GM18951 (cell line): ENCODE data around the gene RILPL2.
"Not testable (repeated sequence)": the region's sequence is repeated elsewhere in the genome, so short reads cannot be mapped to it uniquely, and the experiment has no call there.

Experiments used
- POLR2A ChIP-seq: IDR thresholded peaks from 4 replicates; pipeline ENCODE4 v1.6.1; 2011; ENCODE audit warnings: mild to moderate bottlenecking; ENCODE audit not compliant: insufficient read length, insufficient read depth; ENCODE audit errors: extremely low read depth
- in situ Hi-C: fragments of 300-500 bp; cut with MboI; formaldehyde crosslinking; loops from one replicate; pipeline ENCODE4 v1.12.0; 2022; ENCODE audit warnings: low sequenced_read_pairs, mixed read lengths, inconsistent platforms; ENCODE audit not compliant: unreplicated experiment

The RILPL2 gene

GRCh38 chr12:123436017-123436964 lies at the start of gene RILPL2:
Gene RILPL2, minus strand, starts transcription at chr12:123436684. Its CDS starts 264 bp downstream, at chr12:123436420.
- in situ Hi-C loops = no loop called here
- peak; percentile 62 for TF ChIP-seq POLR2A

- no peak for TF ChIP-seq POLR2A
- in situ Hi-C loops = no loop called here
Measured at GRCh38 chr12:123485756-123486155, 49.3 kb upstream of the RILPL2 start.

DNA sequence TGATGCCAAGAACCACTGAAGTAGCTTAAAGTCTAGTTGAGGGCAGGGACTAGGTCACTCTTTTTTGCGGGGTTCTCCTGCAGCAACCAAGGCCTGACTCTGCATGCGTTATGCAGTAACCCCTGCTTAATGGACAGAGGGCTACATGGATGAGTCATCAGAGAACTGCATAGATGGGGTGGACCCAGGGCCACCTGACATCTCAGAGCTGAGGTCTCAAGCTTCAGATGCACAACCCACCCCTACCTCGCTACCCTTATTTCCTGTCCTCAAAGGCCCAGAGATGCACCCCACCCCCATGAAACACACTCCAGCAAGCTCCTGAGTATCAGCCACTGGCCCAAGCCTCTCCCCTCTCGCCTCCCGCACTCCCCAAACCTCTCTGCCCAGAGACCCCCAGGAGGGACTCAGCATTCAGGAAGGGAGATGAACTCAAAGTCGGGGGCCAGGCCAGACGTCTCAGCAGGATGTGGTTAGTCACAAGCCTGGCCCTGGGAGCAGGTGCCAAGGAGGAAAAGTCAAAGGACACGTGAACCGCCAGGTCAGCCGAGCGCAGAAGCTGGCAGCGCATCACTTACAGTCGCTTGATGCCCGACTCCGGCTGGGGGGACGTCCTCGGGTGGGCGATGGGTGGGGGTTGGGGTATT lies 47.2 kb upstream of the RILPL2 start:
- in situ Hi-C loops = no loop called here
- no peak for TF ChIP-seq POLR2A

- in situ Hi-C loops = no loop called here
- TF ChIP-seq POLR2A = no peak
Measured at GRCh38 chr12:123482876-123483275, 46.4 kb upstream of the RILPL2 start.

DNA sequence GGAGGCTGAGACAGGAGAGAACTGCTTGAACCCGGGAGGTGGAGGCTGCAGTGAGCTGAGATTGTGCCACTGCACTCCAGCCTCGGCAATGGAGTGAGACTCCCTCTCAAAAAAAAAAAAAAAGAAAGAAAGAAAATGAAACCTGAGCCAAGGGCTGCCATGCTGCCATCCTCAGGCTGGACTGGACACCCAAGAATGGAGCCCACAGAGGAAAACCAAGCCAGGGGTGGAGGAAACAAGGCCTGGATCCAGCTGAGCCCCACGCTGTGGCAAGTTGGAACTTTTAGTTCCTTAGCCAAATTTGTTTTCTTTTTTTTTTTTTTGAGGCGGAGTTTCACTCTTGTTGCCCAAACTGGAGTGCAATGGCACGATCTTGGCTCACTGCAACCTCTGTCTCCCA lies 44.8 kb upstream of the RILPL2 start:
- in situ Hi-C loops = not testable (repeated sequence)

DNA sequence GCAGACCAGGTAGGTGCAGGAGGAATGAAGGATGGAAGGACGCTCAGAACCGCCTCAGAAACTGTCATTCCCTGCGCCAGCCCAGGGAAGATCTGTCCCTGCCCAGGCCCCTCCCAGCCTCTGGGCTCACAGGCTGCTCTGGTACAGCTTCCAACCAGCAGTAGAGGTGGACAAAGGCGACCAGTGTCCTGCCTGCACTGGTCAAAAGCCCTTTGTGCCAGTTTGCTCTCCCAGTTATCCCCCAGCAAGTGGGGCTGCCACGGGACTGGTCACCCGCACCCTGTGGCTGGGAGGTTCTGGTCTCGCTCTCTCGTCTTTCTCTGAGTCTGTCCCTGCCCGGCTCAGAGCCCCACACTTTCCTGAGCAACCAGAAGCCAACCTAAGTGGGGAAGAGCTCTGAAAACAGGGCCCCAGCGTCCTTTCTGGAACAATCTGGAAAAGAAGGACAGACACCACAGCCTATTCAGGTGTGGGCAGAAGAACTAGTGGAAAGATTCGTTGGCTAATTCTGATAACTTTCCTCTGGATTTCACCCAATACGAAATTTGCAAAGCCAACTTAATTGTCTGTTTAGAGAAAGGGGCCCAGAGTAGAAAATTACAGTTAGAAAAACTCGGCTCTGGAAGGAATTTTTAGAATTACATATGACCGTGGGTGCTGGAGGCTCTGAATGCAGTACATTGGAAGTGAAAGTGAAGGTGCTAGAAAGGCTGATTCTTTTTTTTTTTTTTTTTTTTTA lies 43.1 kb upstream of the RILPL2 start:
- in situ Hi-C loops = no loop called here
- TF ChIP-seq POLR2A = no peak

DNA sequence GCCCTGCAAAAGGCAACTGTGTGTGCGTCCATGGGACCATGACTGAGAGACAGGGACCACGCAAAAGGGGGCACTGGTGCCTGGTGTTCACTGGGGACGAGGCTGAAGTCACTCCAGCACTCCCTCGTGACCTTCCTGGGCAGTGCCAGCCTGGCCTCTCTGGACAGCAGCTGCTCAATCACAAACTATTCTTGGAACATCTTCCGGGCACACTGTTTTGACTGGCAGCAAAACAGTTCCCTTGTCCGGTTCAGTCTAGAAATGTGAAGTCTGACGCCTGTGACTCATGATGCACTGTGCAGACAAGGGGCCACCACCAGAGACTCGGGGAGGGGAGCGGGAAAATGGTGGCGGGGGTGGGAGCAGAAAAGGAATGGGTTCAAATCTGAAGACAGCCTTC lies 42.3 kb upstream of the RILPL2 start:
- in situ Hi-C loops = no loop called here
- no peak for TF ChIP-seq POLR2A

GRCh38 chr12:123478069-123478468 lies 41.6 kb upstream of the RILPL2 start:
- in situ Hi-C loops = no loop called here
- TF ChIP-seq POLR2A = no peak

DNA sequence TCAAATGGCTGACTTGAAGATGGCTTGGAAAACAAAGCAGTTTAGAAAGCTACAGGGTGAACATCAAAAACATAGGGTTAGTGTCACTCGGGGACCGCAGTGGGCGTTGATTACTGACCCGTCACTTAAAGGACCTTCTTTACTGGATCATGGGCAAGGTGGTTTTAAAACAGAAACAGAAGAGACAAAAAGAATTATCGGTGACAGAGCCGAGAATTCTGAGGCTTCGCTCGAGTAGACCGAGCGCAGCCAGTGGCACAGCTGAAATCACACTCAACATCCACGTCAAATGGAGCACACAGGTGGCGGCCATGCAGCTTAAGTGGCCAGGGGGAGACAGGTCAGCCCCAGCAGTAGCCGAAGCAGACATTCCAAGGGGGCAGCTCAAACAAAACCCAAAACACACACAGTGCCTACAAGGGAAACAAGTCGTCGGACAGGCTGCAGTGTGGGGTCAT lies 38.8 kb upstream of the RILPL2 start:
- no peak for TF ChIP-seq POLR2A
- in situ Hi-C loops = no loop called here

GRCh38 chr12:123474485-123475245 lies 38.2 kb upstream of the RILPL2 start:
- in situ Hi-C loops = no loop called here
- TF ChIP-seq POLR2A = no peak

DNA sequence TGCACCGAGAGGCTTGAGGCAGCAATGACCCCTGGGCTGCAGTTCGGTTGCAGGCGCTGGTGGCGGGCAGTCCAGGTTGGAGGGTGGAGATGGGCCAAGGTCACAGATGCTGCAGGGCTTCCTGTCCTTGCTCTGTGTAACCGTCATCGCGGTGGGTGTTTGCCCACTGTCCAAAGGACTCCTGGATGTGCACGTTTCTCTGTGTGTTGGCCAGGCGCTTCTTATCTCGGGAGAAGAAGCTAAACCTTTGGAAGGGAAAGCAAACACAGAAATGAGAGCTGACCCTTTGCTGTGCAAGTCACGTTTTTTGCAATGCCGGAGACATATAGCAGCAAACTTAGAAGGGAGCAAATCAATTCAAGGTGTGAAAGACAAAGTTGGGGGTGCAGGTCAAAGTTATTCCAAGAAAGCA lies 36.0 kb upstream of the RILPL2 start:
- in situ Hi-C loops = no loop called here
- no peak for TF ChIP-seq POLR2A

DNA sequence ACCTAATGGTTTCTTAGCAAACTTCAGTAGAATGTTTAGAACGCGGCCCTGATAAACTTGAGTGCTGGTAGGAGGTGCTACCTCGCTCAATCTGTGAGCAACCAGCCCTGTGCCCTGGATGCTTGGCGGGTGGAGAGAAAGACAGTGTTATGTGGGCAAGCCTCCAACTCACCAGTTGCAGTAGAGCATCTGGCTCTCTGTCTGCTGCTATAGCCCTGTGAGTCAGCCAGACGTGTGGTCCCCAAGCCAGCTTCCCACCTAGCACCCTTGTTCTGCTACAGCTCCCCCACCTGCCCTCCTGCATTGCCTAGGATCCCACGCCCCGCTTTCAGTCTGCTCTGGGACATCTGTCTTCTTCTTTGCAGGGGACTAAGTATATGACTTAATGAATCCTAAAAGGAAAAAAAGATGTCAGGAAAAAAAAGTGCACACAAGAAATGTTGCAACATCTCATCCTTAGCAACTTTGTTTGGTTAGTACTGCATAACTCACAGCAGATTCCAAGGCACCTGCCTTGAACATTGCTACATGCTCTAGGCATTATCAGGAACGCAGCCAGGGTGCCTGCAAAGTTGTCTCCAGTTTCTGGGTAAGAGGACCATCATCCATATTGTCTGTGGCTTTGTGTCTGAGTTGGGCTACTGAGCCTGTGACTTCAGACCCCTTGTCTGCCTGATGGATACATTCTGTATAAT lies 35.0 kb upstream of the RILPL2 start:
- in situ Hi-C loops = no loop called here
- no peak for TF ChIP-seq POLR2A
